Heart right ventricle (tissue), 16 donors: ENCODE data around the gene ARRDC1. TPM values are rescaled to one million over a fixed set of nuclear protein-coding genes. Genes with fewer than 3 reads are reported as not detected.

Experiments used
- ATAC-seq, 8 donors: fragments of 200-7000 bp; cut with Tn5 transposase; one replicate each; pipeline ENCODE4 v1.9.1; 2020; ENCODE audit warnings: mild to moderate bottlenecking in 8 of 8, moderate library complexity in 8 of 8, moderate number of reproducible peaks in 1 of 8
- DNase-seq, 2 donors: peaks; one replicate each; pipeline ENCODE4 v3.0.0-alpha.2; 2020
- H3K27ac ChIP-seq, 10 donors: fragments of 200-600 bp; sonication (generic) in 2 of 10; one replicate each; pipeline versions ENCODE4 v1.5.0 to v1.8.0; 2020 to 2022; ENCODE audit warnings: mild to moderate bottlenecking in 3 of 10
- H3K27me3 ChIP-seq, 7 donors: fragments of 200-600 bp; one replicate each; pipeline ENCODE4 v1.8.0; 2021 to 2022; ENCODE audit warnings: mild to moderate bottlenecking in 2 of 7
- H3K36me3 ChIP-seq, 9 donors: fragments of 200-600 bp; sonication (generic) in 1 of 9; one replicate each; pipeline versions ENCODE4 v1.5.0 to v1.8.0; 2020 to 2022; ENCODE audit warnings: mild to moderate bottlenecking in 2 of 9
- H3K4me1 ChIP-seq, 9 donors: fragments of 200-600 bp; sonication (generic) in 1 of 9; one replicate each; pipeline versions ENCODE4 v1.5.0 to v1.8.0; 2020 to 2022; ENCODE audit warnings: mild to moderate bottlenecking in 4 of 9
- H3K4me3 ChIP-seq, 10 donors: fragments of 200-600 bp; sonication (generic) in 2 of 10; one replicate each; pipeline versions ENCODE4 v1.5.0 to v1.8.0; 2020 to 2022; ENCODE audit warnings: mild to moderate bottlenecking in 7 of 10, moderate library complexity in 2 of 10
- H3K9me3 ChIP-seq, 11 donors: fragments of 200-600 bp in 10 of 11; sonication (generic) in 2 of 11; one replicate each; pipeline versions ENCODE4 v1.5.0 to v1.8.0; 2013 to 2022; ENCODE audit warnings: mild to moderate bottlenecking in 2 of 11, control low read depth in 1 of 11, moderate library complexity in 1 of 11
- CTCF ChIP-seq, 9 donors: fragments of 200-600 bp; sonication (generic) in 2 of 9; IDR thresholded peaks; one replicate each; pipeline versions ENCODE4 v1.5.0 to v1.8.0; 2021 to 2022; ENCODE audit warnings: antibody characterized with exemption in 9 of 9, mild to moderate bottlenecking in 5 of 9, moderate library complexity in 1 of 9
- WGBS, 2 donors: extraction: QIAGEN DNeasy Blood & Tissue Kit; methylation state at CpG; one replicate each; pipeline ENCODE4 v1.1.7; 2013; ENCODE audit warnings: inconsistent platforms in 1 of 2; 5-methylcytosine and 5-hydroxymethylcytosine counted together
- intact Hi-C, 10 donors: fragments of 100-400 bp; cut with DNase I; formaldehyde crosslinking; loops; one replicate each; pipeline versions ENCODE4 v1.11.1 to v1.14.2; 2022
- polyA plus RNA-seq, 2 donors: library from polyadenylated mRNA; stranded (reverse); fragments of 200-250 nt; gene quantifications; one replicate each; pipeline ENCODE4 v1.2.3, GENCODE V29; 2013
- total RNA-seq, 10 donors: library from RNA; stranded (reverse); fragmentation: NEBNext Ultra II Directional in 3 of 10; extraction: Animal tissue kit (Norgen Biotek cat#: 25700) in 3 of 10; gene quantifications; one replicate each; pipeline versions ENCODE4 v1.2.1 to v1.2.4, GENCODE V29; 2021 to 2023
- donor health status: Arrhythmogenic right ventricular cardiomyopathy.
- donor health status: ischemic (EF 13 %, LVEDD 7.1; RV severe dilation, severe dysfunction).
- donor health status: healthy with polysubstance abuse.
- donor health status: DM: no; HTN: yes; CAD: no.
- donor health status: DM: no; HTN: no; CAD: no.
- donor health status: ischemic (EF 25% LVEDD 6.9; RV normal size, moderate dysfunction).
- donor health status: ischemic (EF 25% LVEDD 5.7; RV mildly dilated, moderate dysfunction).
- donor health status: healthy.
- donor health status: DM: yes; HTN: yes; CAD: no.
- donor health status: Ischemic cardiomyopathy.
- donor health status: ischemic (EF 35%, LVEDD 5.7; RV mildly dilated, moderate dysfunction).
- donor health status: nonischemic (EF 11% LVEDD 7.7; RV severe dilation, severe dysfunction).
- donor health status: DM: yes; HTN: yes; CAD: no.
- donor health status: PGD.
- donor health status: ischemic (EF 29% LVEDD 5.4; RV normal size, mild dysfunction).
- donor health status: nonischemic (EF 23%, LVEDD 6.1; RV moderate dilation, normal function).

The ARRDC1 gene
- total and polyA plus RNA-seq, 12 donors: 10.3 to 93.1 (median 15.2) TPM

GRCh38 chr9:137657606-137658005 is 52.1 kb downstream of the ARRDC1 start:
- H3K27me3 ChIP-seq: no peaks in the 10 kb centered on the region
- WGBS, 2 donors: 75 to 80% methylated on average over 2 of the region's 2 CpGs
- no peaks in the 10 kb centered on the region for H3K9me3 ChIP-seq
- peaks cover 0 to 17% (median 0%) of the 10 kb centered on the region in 9 donors for H3K4me1 ChIP-seq
- intact Hi-C loops: no loop called here
- TF ChIP-seq CTCF (IDR thresholded peaks at IDR 0.05): no peak
- H3K4me3 ChIP-seq: no peak overlapping the region
- H3K36me3 ChIP-seq: peaks cover 0 to 42% (median 0%) of the 10 kb centered on the region in 9 donors
- no peak for DNase-seq
- no peak overlapping the region for H3K27ac ChIP-seq
- no peak for ATAC-seq

GRCh38 chr9:137658781-137659180 is 53.3 kb downstream of the ARRDC1 start:
- no peak overlapping the region for H3K4me3 ChIP-seq
- H3K36me3 ChIP-seq: peaks cover 0 to 30% (median 0%) of the 10 kb centered on the region in 9 donors
- no peak for DNase-seq
- no peak overlapping the region for H3K27ac ChIP-seq
- no peaks in the 10 kb centered on the region for H3K9me3 ChIP-seq
- TF ChIP-seq CTCF (IDR thresholded peaks at IDR 0.05): no peak
- 76 to 81% methylated on average over 2 of the region's 2 CpGs for WGBS, 2 donors
- H3K4me1 ChIP-seq: peaks cover 0 to 17% (median 0%) of the 10 kb centered on the region in 9 donors
- intact Hi-C loops: no loop called here
- H3K27me3 ChIP-seq: no peaks in the 10 kb centered on the region
- no peak for ATAC-seq

GRCh38 chr9:137660144-137660543 is 54.7 kb downstream of the ARRDC1 start:
- ATAC-seq: peak in 1 of 8 donors; percentile 52
- Histone ChIP-seq H3K27ac (no peak overlapping the region), H3K4me3 (no peak overlapping the region), H3K9me3 (no peaks in the 10 kb centered on the region), H3K4me1 (peaks cover 0 to 17% (median 0%) of the 10 kb centered on the region in 9 donors), H3K27me3 (no peaks in the 10 kb centered on the region), H3K36me3 (peaks cover 0 to 25% (median 0%) of the 10 kb centered on the region in 9 donors)
- intact Hi-C loops: no loop called here
- no peak for DNase-seq
- no peak for TF ChIP-seq CTCF (IDR thresholded peaks at IDR 0.05)
- 66 to 69% methylated on average over 4 of the region's 4 CpGs for WGBS, 2 donors

- 97% methylated on average over 4 of the region's 4 CpGs for WGBS, 2 donors
- Histone ChIP-seq H3K4me1 (peaks cover 3 to 41% (median 19%) of the 10 kb centered on the region in 9 donors), H3K9me3 (no peaks in the 10 kb centered on the region), H3K27ac (no peak overlapping the region), H3K36me3 (peaks cover 0 to 13% (median 0%) of the 10 kb centered on the region in 9 donors), H3K27me3 (no peaks in the 10 kb centered on the region), H3K4me3 (no peak overlapping the region)
- intact Hi-C loops: no loop called here
- DNase-seq: no peak
- TF ChIP-seq CTCF (IDR thresholded peaks at IDR 0.05): no peak
- ATAC-seq: no peak
Observed at GRCh38 chr9:137663584-137663983, 58.1 kb downstream of the ARRDC1 start.
